HepG2 (cell line): Measurements from ENCODE around the gene RHOT2. TPM values are rescaled to one million over a fixed set of nuclear protein-coding genes. Genes with fewer than 3 reads are reported as not detected.

Source experiments
- ATAC-seq: fragments of 200-7000 bp; cut with Tn5 transposase; 3 replicates; pipeline ENCODE4 v1.9.1; 2020; ENCODE audit warnings: mild to moderate bottlenecking, moderate library complexity
- BruUV-seq: library from RNA; stranded (reverse); fragments of 400-500 nt; replicated peaks from 2 replicates; lab custom pipeline; 2021; lab: Mats Ljungman, UMichigan
- CTCF ChIA-PET: fragments of 300-600 bp; formaldehyde crosslinking; extraction: SDS; loops from one replicate; lab custom pipeline; 2021; ENCODE audit warnings: low total read pairs, inconsistent platforms, low intra/inter-chr PET ratio; lab: Yijun Ruan, JAX
- POLR2A ChIA-PET: fragments of 350-600 bp; sonication (Branson Sonifier 250); formaldehyde crosslinking; loops from one replicate; lab custom pipeline; 2020; ENCODE audit warnings: antibody characterized with exemption, inconsistent platforms; lab: Yijun Ruan, JAX
- DNase-seq: peaks from one replicate; pipeline ENCODE4 v3.0.0-alpha.2; 2015; ENCODE audit warnings: low spot score
- FAIRE-seq: peaks from 3 replicates; lab custom pipeline; 2011; peaks lifted over from hg19 to GRCh38; lab: Jason Lieb, UNC
- H2AFZ ChIP-seq: one replicate; pipeline ENCODE4 v1.6.1; 2011; ENCODE audit warnings: low read length, inconsistent platforms
- H3K27ac ChIP-seq: fragments of 300-600 bp; 3 replicates; pipeline ENCODE4 v1.8.0; 2011; ENCODE audit warnings: mixed run types, mild to moderate bottlenecking, mixed read lengths, low read length, inconsistent platforms; ENCODE audit not compliant: insufficient read depth; ENCODE audit errors: extremely low read length
- H3K27me3 ChIP-seq, 2 experiments: fragments of 200-600 bp in 1 of 2; 2 replicates in 1 of 2; 3 replicates in 1 of 2; pipeline versions ENCODE4 v1.6.0 to v1.8.0; 2011; ENCODE audit warnings: low read length in 2 of 2, mild to moderate bottlenecking in 2 of 2, moderate library complexity in 2 of 2, inconsistent platforms in 1 of 2; ENCODE audit not compliant: insufficient read depth in 2 of 2, control insufficient read depth in 1 of 2
- H3K36me3 ChIP-seq, 2 experiments: fragments of 200-600 bp in 1 of 2; replicated peaks in 1 of 2; 2 replicates in 1 of 2; 3 replicates in 1 of 2; pipeline versions ENCODE4 v1.5.1 to v1.8.0; 2011; ENCODE audit warnings: low read length in 2 of 2, inconsistent platforms in 1 of 2; ENCODE audit not compliant: insufficient read depth in 2 of 2, control insufficient read depth in 1 of 2
- H3K4me1 ChIP-seq: 2 replicates; pipeline ENCODE4 v1.5.1; 2012; ENCODE audit warnings: low read length, inconsistent platforms; ENCODE audit not compliant: insufficient read depth
- H3K4me2 ChIP-seq: 2 replicates; pipeline ENCODE4 v1.6.0; 2011; ENCODE audit warnings: low read depth, low read length, inconsistent platforms
- H3K4me3 ChIP-seq, 3 experiments: fragments of 200-600 bp in 1 of 3; sonication (generic), shearing (Covaris generic) in 1 of 3; replicated peaks in 1 of 3; 2 replicates each; pipeline ENCODE4 v1.5.1; 2011 to 2016; ENCODE audit warnings: low read length in 3 of 3, inconsistent platforms in 2 of 3, low read depth in 2 of 3, mild to moderate bottlenecking in 2 of 3, control low read depth in 1 of 3, mixed read lengths in 1 of 3; ENCODE audit not compliant: insufficient read depth in 1 of 3
- H3K79me2 ChIP-seq: one replicate; pipeline ENCODE4 v1.6.1; 2011; ENCODE audit warnings: low read length, inconsistent platforms; ENCODE audit not compliant: insufficient read depth
- H3K9ac ChIP-seq: 2 replicates; pipeline ENCODE4 v1.6.0; 2011; ENCODE audit warnings: mild to moderate bottlenecking, low read depth, low read length, inconsistent platforms; ENCODE audit not compliant: insufficient read depth
- H3K9me3 ChIP-seq: 2 replicates; pipeline ENCODE4 v1.5.1; 2012; ENCODE audit warnings: mild to moderate bottlenecking, low read length
- H4K20me1 ChIP-seq: 2 replicates; pipeline ENCODE4 v1.6.0; 2011; ENCODE audit warnings: inconsistent platforms, mild to moderate bottlenecking, low read length, moderate library complexity; ENCODE audit not compliant: insufficient read depth
- AGO1 ChIP-seq: fragments of 200-400 bp; formaldehyde crosslinking; IDR thresholded peaks from 2 replicates; pipeline ENCODE4 v1.6.1; 2017; ENCODE audit warnings: mild to moderate bottlenecking, low read depth, low read length, moderate library complexity; ENCODE audit not compliant: poor library complexity, severe bottlenecking
- ATF1 ChIP-seq: IDR thresholded peaks from 2 replicates; pipeline ENCODE4 v1.6.1; 2016; ENCODE audit warnings: mild to moderate bottlenecking, control low read depth
- HIVEP1 ChIP-seq: sonication (generic); formaldehyde crosslinking; IDR thresholded peaks from 2 replicates; pipeline ENCODE4 v1.4.0; 2020; ENCODE audit warnings: mild to moderate bottlenecking, missing genetic modification reagents
- NR0B2 ChIP-seq: sonication (generic); formaldehyde crosslinking; IDR thresholded peaks from 2 replicates; pipeline ENCODE4 v1.4.0; 2020; ENCODE audit warnings: mild to moderate bottlenecking, missing genetic modification reagents
- ZNF281 ChIP-seq: sonication (generic); formaldehyde crosslinking; IDR thresholded peaks from 2 replicates; pipeline ENCODE4 v1.4.0; 2020; ENCODE audit warnings: missing genetic modification reagents, borderline replicate concordance
- WGBS: methylation state at CpG from one replicate; pipeline ENCODE4 v1.1.6; 2017; ENCODE audit warnings: low lambda C conversion rate; 5-methylcytosine and 5-hydroxymethylcytosine counted together
- in situ Hi-C: cut with HindIII; loops from 2 replicates; pipeline ENCODE4 v1.10.0; 2017; ENCODE audit warnings: low pct_unique_long_range_greater_than_20kb; ENCODE audit not compliant: extremely low pct_ligation_motif_present
- intact Hi-C: fragments of 100-400 bp; cut with micrococcal nuclease; formaldehyde crosslinking; loops from one replicate; pipeline ENCODE4 v1.10.0; 2022; ENCODE audit not compliant: unreplicated experiment
- polyA plus RNA-seq, 8 experiments: library from polyadenylated mRNA; depleted of rRNA in 3 of 8; stranded (reverse) in 7 of 8; unstranded in 1 of 8; fragments of >200 nt; fragmentation: Illumina TruSeq in 4 of 8; extraction: Trizol in 4 of 8; gene quantifications; 2 replicates each; pipeline versions ENCODE4 v1.2.1 to v1.2.3, GENCODE V29; 2011 to 2016; ENCODE audit warnings: low read depth in 4 of 8, missing spikeins in 1 of 8, mixed read lengths in 1 of 8; ENCODE audit not compliant: insufficient read depth in 1 of 8
- total RNA-seq, 5 experiments: library from RNA; depleted of rRNA; stranded (reverse); fragments of >200 nt; fragmentation: Illumina TruSeq; extraction: Trizol; gene quantifications; 2 replicates each; pipeline ENCODE4 v1.2.3, GENCODE V29; 2016; ENCODE audit warnings: low read depth in 1 of 5

RHOT2 gene
- total and polyA plus RNA-seq, 2 of the 13 experiments (the other 11 are each of a cell fraction or from before 2014, with no cell fraction given), result 63.6 to 76.9 TPM

GRCh38 chr16:717450-718245, 49.7 kb downstream of the RHOT2 start:
- ChIA-PET POLR2A (no interaction called here), CTCF (no interaction called here)
- no peak for FAIRE-seq

GRCh38 chr16:718389-718788, 50.5 kb downstream of the RHOT2 start:
- Histone ChIP-seq H4K20me1 (peaks cover 5% of the 10 kb centered on the region), H3K4me1 (peaks cover 50% of the 10 kb centered on the region), H3K79me2 (peaks cover 3% of the 10 kb centered on the region), H3K9me3 (no peaks in the 10 kb centered on the region), H3K27ac (no peak overlapping the region), H3K9ac (no peak overlapping the region), H3K27me3 (no peaks in the 10 kb centered on the region), H2AFZ (no peak overlapping the region), H3K36me3 (no peaks in the 10 kb centered on the region), H3K4me3 (no peak overlapping the region), H3K4me2 (no peak overlapping the region)
- no peak for TF ChIP-seq ATF1
- TF ChIP-seq AGO1, result peak; percentile 49
- TF ChIP-seq ZNF281, result no peak
- 100% methylated on average over 6 of the region's 9 CpGs for whole genome bisulfite sequencing
- FAIRE-seq (no peak), ATAC-seq (no peak), DNase-seq (no peak)
- no TSS peak for BruUV-seq
- in situ Hi-C loops, result no loop called here
- intact Hi-C loops, result no loop called here
- CTCF ChIA-PET, result no interaction called here
- POLR2A ChIA-PET, result no interaction called here

More at GRCh38 chr16:717450-718245, 49.7 kb downstream of the RHOT2 start:
- H3K4me2 ChIP-seq, result no peak overlapping the region
- peaks cover 5% of the 10 kb centered on the region for H4K20me1 ChIP-seq
- H2AFZ ChIP-seq, result no peak overlapping the region
- H3K27me3 ChIP-seq, result no peaks in the 10 kb centered on the region
- no peak overlapping the region for H3K27ac ChIP-seq
- no peak for TF ChIP-seq NR0B2 (CRISPR knock-in tag)
- TF ChIP-seq AGO1, result peak; percentile 29
- no peak for TF ChIP-seq HIVEP1
- intact Hi-C loops (no loop called here), in situ Hi-C loops (no loop called here)
- DNase-seq (no peak), ATAC-seq (no peak)
- WGBS, result 100% methylated on average over 5 of the region's 32 CpGs
- no peaks in the 10 kb centered on the region for H3K36me3 ChIP-seq
- H3K9ac ChIP-seq, result no peak overlapping the region
- peaks cover 3% of the 10 kb centered on the region for H3K79me2 ChIP-seq
- no peaks in the 10 kb centered on the region for H3K9me3 ChIP-seq
- BruUV-seq, result no TSS peak
- H3K4me3 ChIP-seq, result no peak overlapping the region
- peaks cover 53% of the 10 kb centered on the region for H3K4me1 ChIP-seq
